ENCODE results near the gene GANC.

DNA sequence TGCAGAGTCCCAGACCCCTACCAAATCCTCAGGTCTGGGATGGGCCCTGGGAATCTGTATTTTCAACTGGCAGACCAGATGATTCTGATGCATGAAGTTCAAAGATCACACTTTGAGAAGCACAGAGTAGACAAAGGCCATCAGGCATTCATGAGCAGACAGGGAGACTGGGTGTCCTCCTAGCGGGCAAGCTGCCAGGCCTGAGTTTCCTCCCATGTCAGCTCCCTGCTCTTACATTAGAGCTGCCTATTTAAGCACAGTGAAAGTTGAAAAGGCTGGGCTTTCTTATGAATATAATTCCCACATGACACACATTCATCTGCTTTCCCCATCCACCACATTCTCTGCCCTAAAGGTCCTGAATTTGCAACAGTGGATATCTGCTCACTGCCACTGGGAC is 100.3 kb downstream of the GANC start:
- TF ChIP-seq POLR2AphosphoS5 (IDR thresholded peaks at IDR 0.05) (no peak), POLR2A (IDR thresholded peaks at IDR 0.05) (no peak), CTCF (IDR thresholded peaks at IDR 0.05) (no peak)

Data from upper lobe of left lung (tissue), 4 donors.